ENCODE data around the gene TFDP2.
"Not testable (repeated sequence)": the region's sequence is repeated elsewhere in the genome, so short reads cannot be mapped to it uniquely, and the experiment has no call there.

The TFDP2 gene

GRCh38 chr3:142007710-142008399, 141.5 kb downstream of the TFDP2 start:
- H3K9me3 Mint-ChIP-seq: no peaks in the 10 kb centered on the region
- no peaks in the 10 kb centered on the region for H3K36me3 Mint-ChIP-seq (ENCODE audit: low read depth)
- H3K27me3 Mint-ChIP-seq (ENCODE audit: low read depth): no peaks in the 10 kb centered on the region
- DNase-seq (ENCODE audit: low spot score): no peak
- H3K4me1 Mint-ChIP-seq (ENCODE audit: low read depth): no peaks in the 10 kb centered on the region
- H3K4me3 Mint-ChIP-seq: no peak overlapping the region
- H3K27ac Mint-ChIP-seq: no peak overlapping the region

- not testable (repeated sequence) for DNase-seq (ENCODE audit: low spot score); H3K4me3 Mint-ChIP-seq; H3K36me3 Mint-ChIP-seq (ENCODE audit: low read depth); H3K9me3 Mint-ChIP-seq; H3K27ac Mint-ChIP-seq; H3K27me3 Mint-ChIP-seq (ENCODE audit: low read depth); H3K4me1 Mint-ChIP-seq (ENCODE audit: low read depth)
These were observed 144.4 kb downstream of the TFDP2 start for GRCh38 chr3:142004957-142005356.

GRCh38 chr3:142004025-142004424, 145.3 kb downstream of the TFDP2 start:
- Mint-ChIP-seq H3K4me1 (ENCODE audit: low read depth) (no peaks in the 10 kb centered on the region), H3K4me3 (no peak overlapping the region), H3K9me3 (no peaks in the 10 kb centered on the region), H3K36me3 (ENCODE audit: low read depth) (peaks cover 1% of the 10 kb centered on the region), H3K27ac (no peak overlapping the region), H3K27me3 (ENCODE audit: low read depth) (no peaks in the 10 kb centered on the region)
- DNase-seq (ENCODE audit: low spot score): no peak

- Mint-ChIP-seq H3K27ac (no peak overlapping the region), H3K36me3 (ENCODE audit: low read depth) (peaks cover 1% of the 10 kb centered on the region), H3K4me3 (no peak overlapping the region), H3K9me3 (no peaks in the 10 kb centered on the region), H3K4me1 (ENCODE audit: low read depth) (no peaks in the 10 kb centered on the region), H3K27me3 (ENCODE audit: low read depth) (no peaks in the 10 kb centered on the region)
- no peak for DNase-seq (ENCODE audit: low spot score)
These were observed 146.1 kb downstream of the TFDP2 start for GRCh38 chr3:142003291-142003690.

- peaks cover 1% of the 10 kb centered on the region for H3K36me3 Mint-ChIP-seq (ENCODE audit: low read depth)
- H3K27ac Mint-ChIP-seq: no peak overlapping the region
- H3K4me1 Mint-ChIP-seq (ENCODE audit: low read depth): no peaks in the 10 kb centered on the region
- no peak overlapping the region for H3K4me3 Mint-ChIP-seq
- no peak for DNase-seq (ENCODE audit: low spot score)
- H3K27me3 Mint-ChIP-seq (ENCODE audit: low read depth): no peaks in the 10 kb centered on the region
- no peaks in the 10 kb centered on the region for H3K9me3 Mint-ChIP-seq
These were observed 148.9 kb downstream of the TFDP2 start for GRCh38 chr3:142000325-142000870.

GRCh38 chr3:141998669-141999290, 150.6 kb downstream of the TFDP2 start:
- no peak for DNase-seq (ENCODE audit: low spot score)
- no peaks in the 10 kb centered on the region for H3K27me3 Mint-ChIP-seq (ENCODE audit: low read depth)
- no peaks in the 10 kb centered on the region for H3K9me3 Mint-ChIP-seq
- H3K36me3 Mint-ChIP-seq (ENCODE audit: low read depth): peaks cover 1% of the 10 kb centered on the region
- no peaks in the 10 kb centered on the region for H3K4me1 Mint-ChIP-seq (ENCODE audit: low read depth)
- no peak overlapping the region for H3K4me3 Mint-ChIP-seq
- no peak overlapping the region for H3K27ac Mint-ChIP-seq

- H3K27me3 Mint-ChIP-seq (ENCODE audit: low read depth): no peaks in the 10 kb centered on the region
These were observed 152.9 kb downstream of the TFDP2 start for GRCh38 chr3:141996437-141996836.

GRCh38 chr3:141994856-141995255, 154.5 kb downstream of the TFDP2 start:
- Mint-ChIP-seq H3K27ac (no peak overlapping the region), H3K9me3 (no peaks in the 10 kb centered on the region), H3K27me3 (ENCODE audit: low read depth) (no peaks in the 10 kb centered on the region), H3K4me1 (ENCODE audit: low read depth) (peaks cover 10% of the 10 kb centered on the region), H3K36me3 (ENCODE audit: low read depth) (peaks cover 4% of the 10 kb centered on the region), H3K4me3 (no peak overlapping the region)
- DNase-seq (ENCODE audit: low spot score): no peak

More at GRCh38 chr3:141996437-141996836, 152.9 kb downstream of the TFDP2 start:
- no peak for DNase-seq (ENCODE audit: low spot score)
- H3K4me3 Mint-ChIP-seq: no peak overlapping the region
- H3K36me3 Mint-ChIP-seq (ENCODE audit: low read depth): peaks cover 4% of the 10 kb centered on the region
- no peaks in the 10 kb centered on the region for H3K9me3 Mint-ChIP-seq
- no peak overlapping the region for H3K27ac Mint-ChIP-seq
- H3K4me1 Mint-ChIP-seq (ENCODE audit: low read depth): peaks cover 10% of the 10 kb centered on the region

- peaks cover 11% of the 10 kb centered on the region for H3K4me1 Mint-ChIP-seq (ENCODE audit: low read depth)
- H3K9me3 Mint-ChIP-seq: no peaks in the 10 kb centered on the region
- no peak for DNase-seq (ENCODE audit: low spot score)
- H3K27ac Mint-ChIP-seq: peak overlapping the region; percentile 82
- peaks cover 6% of the 10 kb centered on the region for H3K36me3 Mint-ChIP-seq (ENCODE audit: low read depth)
- no peaks in the 10 kb centered on the region for H3K27me3 Mint-ChIP-seq (ENCODE audit: low read depth)
- peak overlapping the region; percentile 61 for H3K4me3 Mint-ChIP-seq
These were observed 156.8 kb downstream of the TFDP2 start for GRCh38 chr3:141992512-141992911.

GRCh38 chr3:141986548-141987107, 162.7 kb downstream of the TFDP2 start:
- no peak overlapping the region for H3K27ac Mint-ChIP-seq
- no peak overlapping the region for H3K4me3 Mint-ChIP-seq
- DNase-seq (ENCODE audit: low spot score): no peak
- H3K27me3 Mint-ChIP-seq (ENCODE audit: low read depth): no peaks in the 10 kb centered on the region
- H3K36me3 Mint-ChIP-seq (ENCODE audit: low read depth): peaks cover 2% of the 10 kb centered on the region
- no peaks in the 10 kb centered on the region for H3K9me3 Mint-ChIP-seq
- peaks cover 1% of the 10 kb centered on the region for H3K4me1 Mint-ChIP-seq (ENCODE audit: low read depth)

GRCh38 chr3:141981084-141981483, 168.3 kb downstream of the TFDP2 start:
- H3K36me3 Mint-ChIP-seq (ENCODE audit: low read depth): peaks cover 9% of the 10 kb centered on the region
- no peak overlapping the region for H3K27ac Mint-ChIP-seq
- no peaks in the 10 kb centered on the region for H3K4me1 Mint-ChIP-seq (ENCODE audit: low read depth)
- H3K4me3 Mint-ChIP-seq: no peak overlapping the region
- H3K9me3 Mint-ChIP-seq: no peaks in the 10 kb centered on the region
- DNase-seq (ENCODE audit: low spot score): no peak
- H3K27me3 Mint-ChIP-seq (ENCODE audit: low read depth): no peaks in the 10 kb centered on the region

GRCh38 chr3:141979050-141979671, 170.2 kb downstream of the TFDP2 start:
- H3K4me1 Mint-ChIP-seq (ENCODE audit: low read depth): no peaks in the 10 kb centered on the region
- H3K36me3 Mint-ChIP-seq (ENCODE audit: low read depth): peaks cover 9% of the 10 kb centered on the region
- no peaks in the 10 kb centered on the region for H3K27me3 Mint-ChIP-seq (ENCODE audit: low read depth)
- H3K9me3 Mint-ChIP-seq: no peaks in the 10 kb centered on the region
- H3K4me3 Mint-ChIP-seq: no peak overlapping the region
- DNase-seq (ENCODE audit: low spot score): no peak
- no peak overlapping the region for H3K27ac Mint-ChIP-seq

- H3K27me3 Mint-ChIP-seq (ENCODE audit: low read depth); H3K9me3 Mint-ChIP-seq; DNase-seq (ENCODE audit: low spot score); H3K27ac Mint-ChIP-seq; H3K4me3 Mint-ChIP-seq; H3K36me3 Mint-ChIP-seq (ENCODE audit: low read depth); H3K4me1 Mint-ChIP-seq (ENCODE audit: low read depth): not testable (repeated sequence)
These were observed 174.6 kb downstream of the TFDP2 start for GRCh38 chr3:141974777-141975176.

GRCh38 chr3:141972399-141972798, 176.9 kb downstream of the TFDP2 start:
- no peak overlapping the region for H3K4me3 Mint-ChIP-seq
- H3K9me3 Mint-ChIP-seq: no peaks in the 10 kb centered on the region
- no peaks in the 10 kb centered on the region for H3K27me3 Mint-ChIP-seq (ENCODE audit: low read depth)
- peaks cover 5% of the 10 kb centered on the region for H3K4me1 Mint-ChIP-seq (ENCODE audit: low read depth)
- H3K27ac Mint-ChIP-seq: no peak overlapping the region
- peaks cover 11% of the 10 kb centered on the region for H3K36me3 Mint-ChIP-seq (ENCODE audit: low read depth)
- DNase-seq (ENCODE audit: low spot score): no peak

All from T-helper 2 cell treated with Interferon-gamma antibody and Interleukin-4, amounts not matched to agents 5 μg/mL and 100 μg/mL, for 36 hours (primary cell).